GM19239 (cell line): ENCODE data around the gene CNTN5.
"Not testable (repeated sequence)": the region's sequence is repeated elsewhere in the genome, so short reads cannot be mapped to it uniquely, and the experiment has no call there.

ENCODE experiments used
- DNase-seq: peaks from one replicate; pipeline ENCODE4 v3.0.0; 2011; ENCODE audit warnings: low spot score; ENCODE audit not compliant: insufficient read length
- FAIRE-seq: peaks from 2 replicates; lab custom pipeline; 2011; peaks lifted over from hg19 to GRCh38; lab: Jason Lieb, UNC

CNTN5 gene

GRCh38 chr11:99818991-99819390 is 798.2 kb downstream of the CNTN5 start:
- no peak for FAIRE-seq
- no peak for DNase-seq

- FAIRE-seq, result no peak
- no peak for DNase-seq
Observed at GRCh38 chr11:99822846-99823565, 802.3 kb downstream of the CNTN5 start.

- FAIRE-seq, DNase-seq: not testable (repeated sequence)
Observed at GRCh38 chr11:99836739-99837138, 816.0 kb downstream of the CNTN5 start.

- no peak for DNase-seq
- no peak for FAIRE-seq
Observed at GRCh38 chr11:99841885-99842284, 821.1 kb downstream of the CNTN5 start.

GRCh38 chr11:99865951-99866350 is 845.2 kb downstream of the CNTN5 start:
- FAIRE-seq, result no peak

GRCh38 chr11:99881610-99882009 is 860.9 kb downstream of the CNTN5 start:
- DNase-seq (no peak), FAIRE-seq (no peak)

More at GRCh38 chr11:99865951-99866350, 845.2 kb downstream of the CNTN5 start:
- no peak for DNase-seq

- FAIRE-seq, result no peak
- DNase-seq, result no peak
Observed at GRCh38 chr11:99884750-99885149, 864.0 kb downstream of the CNTN5 start.

GRCh38 chr11:99887481-99887880 is 866.7 kb downstream of the CNTN5 start:
- DNase-seq, result no peak
- no peak for FAIRE-seq

GRCh38 chr11:99893811-99894210 is 873.1 kb downstream of the CNTN5 start:
- FAIRE-seq, result no peak
- no peak for DNase-seq

- DNase-seq, result no peak
- FAIRE-seq, result no peak
Observed at GRCh38 chr11:99901175-99901574, 880.4 kb downstream of the CNTN5 start.

GRCh38 chr11:99911116-99911515 is 890.4 kb downstream of the CNTN5 start:
- no peak for FAIRE-seq
- no peak for DNase-seq

GRCh38 chr11:99916078-99916477 is 895.3 kb downstream of the CNTN5 start:
- FAIRE-seq (no peak), DNase-seq (no peak)

- FAIRE-seq (no peak), DNase-seq (no peak)
Observed at GRCh38 chr11:99918761-99919160, 898.0 kb downstream of the CNTN5 start.

- no peak for DNase-seq
- no peak for FAIRE-seq
Observed at GRCh38 chr11:99920956-99921355, 900.2 kb downstream of the CNTN5 start.

GRCh38 chr11:99925968-99926367 is 905.2 kb downstream of the CNTN5 start:
- no peak for DNase-seq
- no peak for FAIRE-seq

GRCh38 chr11:99932684-99933083 is 911.9 kb downstream of the CNTN5 start:
- no peak for DNase-seq
- no peak for FAIRE-seq

GRCh38 chr11:99934008-99934407 is 913.3 kb downstream of the CNTN5 start:
- DNase-seq, result no peak
- FAIRE-seq, result no peak

GRCh38 chr11:99937330-99937729 is 916.6 kb downstream of the CNTN5 start:
- no peak for DNase-seq
- FAIRE-seq, result no peak

GRCh38 chr11:99952816-99953215 is 932.1 kb downstream of the CNTN5 start:
- FAIRE-seq, result no peak

GRCh38 chr11:99960536-99960935 is 939.8 kb downstream of the CNTN5 start:
- DNase-seq (no peak), FAIRE-seq (no peak)

More at GRCh38 chr11:99952816-99953215, 932.1 kb downstream of the CNTN5 start:
- DNase-seq, result no peak

- DNase-seq (no peak), FAIRE-seq (no peak)
Observed at GRCh38 chr11:99968336-99968735, 947.6 kb downstream of the CNTN5 start.

- no peak for FAIRE-seq
- DNase-seq, result no peak
Observed at GRCh38 chr11:99973993-99974392, 953.2 kb downstream of the CNTN5 start.
